ENCODE data around the gene ADM2.

DNA sequence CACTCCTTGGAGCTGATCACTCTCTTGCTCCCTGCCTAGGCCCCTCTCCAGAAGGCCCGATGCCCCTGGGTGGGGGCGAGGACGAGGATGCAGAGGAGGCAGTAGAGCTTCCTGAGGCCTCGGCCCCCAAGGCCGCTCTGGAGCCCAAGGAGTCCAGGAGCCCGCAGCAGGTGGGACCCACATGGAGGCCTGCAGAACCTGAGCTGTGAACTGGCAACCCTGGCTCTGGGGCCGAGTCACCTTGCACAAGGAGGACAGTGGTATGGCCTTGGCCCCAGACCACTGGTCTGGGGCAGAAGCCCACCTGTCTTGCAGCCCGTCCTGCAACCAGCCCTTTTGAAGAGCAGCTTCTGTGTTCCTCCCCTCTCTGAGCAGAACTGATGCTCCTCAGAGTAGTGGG lies 37.8 kb downstream of the ADM2 start:
- no peak for TF ChIP-seq POLR2A (IDR thresholded peaks at IDR 0.05)
- TF ChIP-seq, protein P1, sequence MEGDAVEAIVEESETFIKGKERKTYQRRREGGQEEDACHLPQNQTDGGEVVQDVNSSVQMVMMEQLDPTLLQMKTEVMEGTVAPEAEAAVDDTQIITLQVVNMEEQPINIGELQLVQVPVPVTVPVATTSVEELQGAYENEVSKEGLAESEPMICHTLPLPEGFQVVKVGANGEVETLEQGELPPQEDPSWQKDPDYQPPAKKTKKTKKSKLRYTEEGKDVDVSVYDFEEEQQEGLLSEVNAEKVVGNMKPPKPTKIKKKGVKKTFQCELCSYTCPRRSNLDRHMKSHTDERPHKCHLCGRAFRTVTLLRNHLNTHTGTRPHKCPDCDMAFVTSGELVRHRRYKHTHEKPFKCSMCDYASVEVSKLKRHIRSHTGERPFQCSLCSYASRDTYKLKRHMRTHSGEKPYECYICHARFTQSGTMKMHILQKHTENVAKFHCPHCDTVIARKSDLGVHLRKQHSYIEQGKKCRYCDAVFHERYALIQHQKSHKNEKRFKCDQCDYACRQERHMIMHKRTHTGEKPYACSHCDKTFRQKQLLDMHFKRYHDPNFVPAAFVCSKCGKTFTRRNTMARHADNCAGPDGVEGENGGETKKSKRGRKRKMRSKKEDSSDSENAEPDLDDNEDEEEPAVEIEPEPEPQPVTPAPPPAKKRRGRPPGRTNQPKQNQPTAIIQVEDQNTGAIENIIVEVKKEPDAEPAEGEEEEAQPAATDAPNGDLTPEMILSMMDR (IDR thresholded peaks at IDR 0.05) = no peak
